Measurements from ENCODE around the gene LILRA1. TPM values are rescaled to one million over a fixed set of nuclear protein-coding genes. Genes with fewer than 3 reads are reported as not detected.

The LILRA1 gene
- total RNA-seq, 1 donor from 2014 or later: 0.50 TPM

GRCh38 chr19:54650108-54650655, 56.8 kb downstream of the LILRA1 start:
- intact Hi-C loops (cut with micrococcal nuclease): no loop called here
- no peak for ATAC-seq

More at GRCh38 chr19:54650108-54650655, 56.8 kb downstream of the LILRA1 start:
- no peak for DNase-seq

Small RNA genes within 50 kb of the gene (microRNA-seq; reads per million reads assigned to microRNA genes)
- gene MIR8061 (ENCODE audit: borderline number of aligned reads): not detected

Other genes with a start within 250 kb of the LILRA1 start
- gene LAIR1, start 228.7 kb upstream of the LILRA1 start, total RNA-seq: 5.9 TPM
- gene TTYH1, start 178.2 kb upstream of the LILRA1 start, total RNA-seq: 1.6 TPM
- gene LENG8, start 144.4 kb upstream of the LILRA1 start, total RNA-seq: 69.1 TPM
- 1.4 TPM for gene LENG9, start 129.9 kb upstream of the LILRA1 start, total RNA-seq
- gene CDC42EP5, start 120.3 kb upstream of the LILRA1 start, total RNA-seq: 11.0 TPM
- gene LAIR2, start 90.8 kb upstream of the LILRA1 start, total RNA-seq: not detected
- gene LILRA2, start 19.8 kb upstream of the LILRA1 start, total RNA-seq: 2.0 TPM
- 2.2 TPM for gene LILRB1, start 36.9 kb downstream of the LILRA1 start, total RNA-seq
- gene LILRB4, start 69.4 kb downstream of the LILRA1 start, total RNA-seq: 3.3 TPM
- gene KIR3DL3, start 130.8 kb downstream of the LILRA1 start, total RNA-seq: not detected
- not detected for gene KIR2DL3, start 144.9 kb downstream of the LILRA1 start, total RNA-seq
- not detected for gene KIR2DL1, start 176.2 kb downstream of the LILRA1 start, total RNA-seq
- gene KIR2DL4, start 210.0 kb downstream of the LILRA1 start, total RNA-seq: not detected
- gene KIR3DL1, start 222.8 kb downstream of the LILRA1 start, total RNA-seq: not detected
- not detected for gene KIR2DS4, start 239.0 kb downstream of the LILRA1 start, total RNA-seq